Measurements from ENCODE around the gene WFDC12.
A peak's percentile ranks its signal among the peaks of the same experiment; 100 is the strongest.

The WFDC12 gene

DNA sequence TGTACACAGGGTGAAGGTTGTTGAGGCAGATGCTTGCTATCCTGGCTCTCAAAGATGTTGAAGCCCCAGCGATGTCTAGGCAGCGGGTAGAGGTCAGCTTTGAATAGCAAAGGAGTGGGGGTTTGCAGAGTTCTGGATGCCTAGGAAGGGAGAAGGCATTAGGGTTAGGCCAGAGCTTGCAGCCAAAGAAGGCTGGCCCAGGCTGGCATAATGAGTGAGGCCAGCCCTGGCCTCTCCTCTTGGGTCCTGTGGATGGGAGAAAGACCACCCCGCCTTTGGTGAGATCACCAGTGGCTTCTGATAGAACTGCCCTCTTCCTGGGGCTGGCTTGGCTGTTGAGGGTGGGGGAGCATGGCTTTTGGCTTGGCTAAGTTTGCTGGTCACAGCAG lies 8.9 kb downstream of the WFDC12 start:
- no peak for DNase-seq (ENCODE audit: low read depth in 2 of 2)

DNA sequence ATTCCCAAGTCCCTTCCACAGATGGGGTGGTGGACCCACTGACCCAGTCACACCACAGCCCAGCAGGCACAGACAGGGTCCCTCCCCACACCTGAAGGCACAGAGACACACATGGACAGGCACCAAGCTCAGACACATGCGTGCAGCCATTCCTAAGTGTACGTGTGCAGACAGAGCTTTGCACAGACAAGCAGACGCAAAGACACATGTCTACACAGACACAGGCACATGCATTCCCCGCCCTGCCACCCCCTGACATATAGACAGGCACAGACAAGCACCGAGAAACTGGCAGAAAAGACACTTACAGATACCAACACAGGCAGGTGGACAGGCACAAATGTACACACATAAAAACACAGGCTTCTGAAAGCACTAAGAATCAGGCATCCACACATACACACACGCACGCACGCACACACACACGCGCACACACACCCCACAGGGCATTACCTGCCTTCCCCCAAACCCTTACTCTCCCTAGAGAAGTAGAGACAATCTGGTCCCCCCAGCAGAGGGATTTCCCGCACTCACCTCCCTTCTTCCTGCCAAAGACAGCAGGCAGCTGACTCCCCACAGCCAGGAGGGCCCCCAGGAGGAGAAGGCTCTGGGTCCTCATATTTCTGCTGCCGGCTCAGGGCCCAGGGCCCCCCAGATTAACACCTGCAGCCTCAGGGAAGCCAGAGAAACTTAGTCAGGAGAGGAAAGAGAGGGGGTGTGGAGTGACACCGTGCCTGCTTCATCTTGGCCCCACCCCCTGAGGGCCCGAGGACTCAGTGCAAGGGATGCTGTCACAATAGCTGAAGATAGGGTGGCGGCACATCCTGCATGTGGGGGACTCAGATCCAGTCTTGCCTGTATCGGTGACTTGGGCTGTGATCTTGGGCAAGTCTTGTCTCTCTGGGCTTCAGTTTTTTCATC lies 9.5 kb downstream of the WFDC12 start, which contains the start of gene WFDC5:
Gene WFDC5 (minus strand): TSS at position 710 of the 921 bp plus-strand sequence. CDS start 91 bp downstream, at position 619.
- no peak for DNase-seq (ENCODE audit: low read depth in 2 of 2)

DNA sequence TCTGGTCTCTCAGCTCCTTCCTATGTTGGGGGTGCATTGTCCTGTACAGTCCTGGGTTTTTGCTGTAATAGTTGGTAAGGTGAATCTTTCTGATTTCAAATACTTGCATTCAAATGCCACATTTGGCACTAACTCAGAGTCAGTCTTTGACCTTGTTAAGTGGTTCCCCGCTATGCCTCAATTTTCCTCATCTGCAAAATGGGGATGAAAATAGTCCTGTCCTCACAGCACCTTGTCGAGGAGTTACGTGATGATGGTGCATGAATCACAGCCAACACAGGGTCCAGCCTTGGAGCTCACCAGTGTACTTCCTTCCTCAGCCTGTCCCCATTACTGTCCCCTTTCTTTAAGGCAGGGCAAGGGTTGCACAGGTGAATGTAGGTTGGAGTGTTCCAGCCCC lies 10.4 kb downstream of the WFDC12 start:
- no peak for DNase-seq (ENCODE audit: low read depth in 2 of 2)

DNA sequence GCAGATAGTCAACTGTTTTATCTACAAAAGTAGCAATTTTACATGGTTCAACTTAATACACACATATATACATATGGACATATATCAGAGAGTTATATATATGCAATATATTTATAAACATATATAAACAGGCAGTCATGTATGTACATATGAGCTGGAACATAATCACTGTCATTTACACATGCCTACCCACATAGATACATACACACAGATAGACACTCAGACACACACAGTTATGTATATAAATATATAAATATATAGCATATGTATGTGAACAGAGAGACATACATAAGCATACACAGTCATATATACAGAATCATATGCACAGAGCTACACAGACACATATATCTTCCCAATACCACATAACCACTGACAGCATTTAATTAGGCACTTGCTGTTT lies 11.5 kb downstream of the WFDC12 start:
- DNase-seq (ENCODE audit: low read depth in 2 of 2): no peak

- no peak for DNase-seq (ENCODE audit: low read depth in 2 of 2)
These were observed 12.3 kb downstream of the WFDC12 start for GRCh38 chr20:45111799-45112471.

GRCh38 chr20:45111285-45111684 lies 13.0 kb downstream of the WFDC12 start:
- DNase-seq (ENCODE audit: low read depth in 2 of 2): no peak

DNA sequence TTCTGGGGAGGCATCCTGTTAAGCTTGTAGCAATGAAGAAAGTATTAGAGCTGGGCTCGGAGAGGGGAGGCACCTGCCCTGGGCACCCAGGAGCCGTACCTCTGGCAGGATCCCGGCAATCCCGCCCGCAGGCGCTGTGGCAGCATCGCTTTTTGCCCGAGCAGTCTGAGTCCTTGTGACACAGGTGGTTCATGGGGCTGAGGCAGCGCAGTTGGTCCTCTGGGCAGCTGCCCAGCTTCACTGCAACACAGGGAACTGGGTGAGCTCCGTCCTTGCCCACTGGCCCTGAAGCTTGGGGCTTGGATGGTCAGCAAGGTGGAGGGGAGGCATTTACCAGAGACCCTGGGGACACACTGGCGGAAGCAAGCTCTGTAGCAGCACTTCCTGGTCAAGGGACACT lies 14.0 kb downstream of the WFDC12 start:
- no peak for DNase-seq (ENCODE audit: low read depth in 2 of 2)

- no peak for DNase-seq (ENCODE audit: low read depth in 2 of 2)
These were observed 14.6 kb downstream of the WFDC12 start for GRCh38 chr20:45109634-45110033.

- DNase-seq (ENCODE audit: low read depth in 2 of 2): no peak
These were observed 18.9 kb downstream of the WFDC12 start for GRCh38 chr20:45105317-45105716.

GRCh38 chr20:45104786-45105185 lies 19.5 kb downstream of the WFDC12 start:
- DNase-seq (ENCODE audit: low read depth in 2 of 2): no peak

GRCh38 chr20:45103072-45103471 lies 21.2 kb downstream of the WFDC12 start:
- no peak for DNase-seq (ENCODE audit: low read depth in 2 of 2)

DNA sequence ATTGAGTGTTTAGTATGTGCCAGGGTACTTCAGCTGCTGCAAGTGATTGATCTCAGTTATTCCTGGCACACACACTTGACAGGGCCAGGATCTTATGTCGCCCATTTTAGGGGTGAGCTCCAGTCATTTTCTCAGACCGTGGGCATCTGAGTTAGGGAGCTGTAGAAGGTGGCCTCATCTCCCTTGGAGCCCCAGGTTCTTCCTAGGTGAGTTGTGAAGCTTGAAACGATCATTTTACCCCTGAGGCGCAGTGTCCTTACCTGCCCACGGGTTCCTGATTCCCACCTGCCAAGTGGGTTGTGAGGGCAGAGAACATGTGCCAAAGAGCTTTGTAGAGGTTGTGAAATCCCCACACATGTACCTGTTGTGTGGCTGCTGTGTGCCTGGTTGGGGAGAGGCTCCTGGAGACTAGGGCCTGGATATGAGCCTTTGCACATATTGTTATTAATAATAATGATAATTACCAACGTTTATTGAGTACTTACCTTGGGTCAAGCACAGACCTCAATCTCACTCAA lies 22.9 kb downstream of the WFDC12 start:
- no peak for DNase-seq (ENCODE audit: low read depth in 2 of 2)

GRCh38 chr20:45100563-45101245 lies 23.6 kb downstream of the WFDC12 start, which contains the start of gene KCNS1:
Gene KCNS1, minus strand, starts transcription at chr20:45101127. Its CDS starts 1,891 bp downstream, at chr20:45099236.
- no peak for DNase-seq (ENCODE audit: low read depth in 2 of 2)

- no peak for DNase-seq (ENCODE audit: low read depth in 2 of 2)
These were observed 26.0 kb downstream of the WFDC12 start for GRCh38 chr20:45098103-45098773.

- no peak for DNase-seq (ENCODE audit: low read depth in 2 of 2)
These were observed 26.7 kb downstream of the WFDC12 start for GRCh38 chr20:45097485-45098102.

DNA sequence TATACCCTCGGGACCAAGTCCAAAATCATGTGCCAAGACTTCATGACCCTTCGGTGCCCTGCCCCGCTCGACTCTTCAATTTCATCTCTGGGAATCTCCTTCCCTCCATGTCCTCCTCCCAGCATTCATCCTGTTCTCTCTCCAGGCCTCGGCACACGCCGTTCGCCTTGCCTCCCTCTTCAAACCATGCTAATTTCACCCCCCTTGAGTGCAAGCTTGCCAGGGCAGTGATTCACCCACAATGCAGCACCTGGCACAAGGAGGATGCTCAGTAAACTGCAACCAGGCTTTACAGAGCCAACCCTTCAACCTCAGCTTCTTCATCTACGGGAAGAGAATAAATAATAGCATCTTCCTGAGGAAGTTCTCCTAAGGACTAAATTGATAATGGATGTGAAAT lies 27.5 kb downstream of the WFDC12 start:
- DNase-seq (ENCODE audit: low read depth in 2 of 2): no peak

DNA sequence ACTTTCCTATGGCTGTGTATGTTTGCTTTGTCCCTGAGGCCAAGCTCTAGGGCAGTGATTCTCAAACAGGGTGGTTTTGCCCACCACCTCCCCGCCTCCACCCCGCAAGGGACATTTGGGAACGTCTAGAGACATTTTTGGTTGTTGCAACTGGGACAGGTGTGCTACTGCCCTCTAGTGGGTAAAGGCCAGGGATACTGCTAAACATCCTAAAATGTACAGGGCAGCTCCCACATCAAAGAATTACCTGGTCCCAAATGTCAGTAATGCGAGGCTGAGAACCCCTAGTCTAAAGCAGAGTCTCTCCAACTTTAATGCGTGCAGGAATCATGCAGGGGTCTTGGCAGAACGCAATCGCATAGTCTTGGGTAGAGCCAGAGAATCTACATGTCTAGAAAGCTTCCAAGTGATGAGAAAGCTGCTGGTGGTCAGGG lies 28.4 kb downstream of the WFDC12 start:
- DNase-seq (ENCODE audit: low read depth in 2 of 2): peak; percentile 28 to 31

GRCh38 chr20:45094864-45095574 lies 29.2 kb downstream of the WFDC12 start:
- DNase-seq (ENCODE audit: low read depth in 2 of 2): no peak

- no peak for DNase-seq (ENCODE audit: low read depth in 2 of 2)
These were observed 30.1 kb downstream of the WFDC12 start for GRCh38 chr20:45094201-45094600.

DNA sequence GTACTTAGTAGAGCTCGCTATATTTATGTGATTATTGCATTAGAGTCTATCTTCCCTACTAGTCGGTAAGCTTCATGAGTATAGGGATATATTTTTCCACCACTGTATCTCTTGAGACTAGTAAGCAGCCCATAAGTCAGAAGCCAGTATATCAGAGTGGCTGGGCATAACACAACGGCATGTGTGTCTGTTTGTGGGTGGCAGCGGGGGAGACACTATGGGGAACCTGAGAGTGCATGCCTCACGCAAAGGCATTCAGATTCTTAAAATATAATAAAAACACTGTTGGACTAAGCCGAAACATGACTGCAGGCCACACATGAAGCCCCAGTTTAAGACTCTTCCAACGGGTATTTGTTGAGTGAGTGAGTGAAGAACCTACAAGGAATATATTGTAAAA lies 31.4 kb downstream of the WFDC12 start:
- DNase-seq (ENCODE audit: low read depth in 2 of 2): no peak

Data from activated CD8-positive, alpha-beta memory T cell treated with anti-CD3 and anti-CD28 coated beads for 4 hours (primary cell).